ENCODE measurements around the gene NOXRED1. TPM values are rescaled to one million over a fixed set of nuclear protein-coding genes. Genes with fewer than 3 reads are reported as not detected.

NOXRED1 gene, protein sequence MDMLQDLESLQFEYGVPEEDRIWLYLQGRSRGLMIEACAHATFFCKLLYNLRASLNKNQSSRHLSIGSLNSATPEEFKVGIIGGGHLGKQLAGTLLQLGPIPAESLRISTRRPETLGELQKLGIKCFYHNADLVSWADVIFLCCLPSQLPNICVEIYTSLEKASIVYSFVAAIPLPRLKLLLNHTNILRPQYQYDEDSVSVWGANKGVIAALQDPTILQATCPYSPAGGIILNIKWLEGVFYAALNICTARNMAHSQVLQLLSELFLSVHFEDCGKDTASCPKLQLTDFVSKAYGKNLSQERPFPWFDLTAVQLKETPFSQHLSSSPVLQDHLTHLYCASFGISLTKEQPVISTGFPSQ
- total RNA-seq = 0.22 and 0.25 TPM in 2 replicates

DNA sequence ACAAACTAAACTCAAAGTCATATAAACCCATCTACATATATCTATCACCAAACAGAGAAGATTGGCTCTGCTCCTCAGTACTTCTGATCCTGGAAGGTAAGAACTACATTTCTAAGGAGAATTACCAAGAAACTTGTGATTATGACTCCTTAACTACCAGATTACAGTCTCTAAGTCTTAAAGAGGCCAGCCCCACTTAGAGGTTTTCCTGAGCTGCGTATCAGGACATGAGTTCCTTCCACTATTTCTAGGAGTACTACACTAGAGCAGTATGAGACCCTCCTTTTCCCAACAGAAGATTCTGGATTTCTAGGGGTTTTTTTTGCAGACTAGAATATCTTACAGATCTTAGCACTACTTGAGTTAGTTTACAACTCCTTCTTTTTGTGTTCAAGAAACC is at the start of gene NOXRED1:
Gene NOXRED1 (minus strand): TSS at position 101 of the 400 bp plus-strand sequence. CDS start 634 bp downstream, outside the sequence.

DNA sequence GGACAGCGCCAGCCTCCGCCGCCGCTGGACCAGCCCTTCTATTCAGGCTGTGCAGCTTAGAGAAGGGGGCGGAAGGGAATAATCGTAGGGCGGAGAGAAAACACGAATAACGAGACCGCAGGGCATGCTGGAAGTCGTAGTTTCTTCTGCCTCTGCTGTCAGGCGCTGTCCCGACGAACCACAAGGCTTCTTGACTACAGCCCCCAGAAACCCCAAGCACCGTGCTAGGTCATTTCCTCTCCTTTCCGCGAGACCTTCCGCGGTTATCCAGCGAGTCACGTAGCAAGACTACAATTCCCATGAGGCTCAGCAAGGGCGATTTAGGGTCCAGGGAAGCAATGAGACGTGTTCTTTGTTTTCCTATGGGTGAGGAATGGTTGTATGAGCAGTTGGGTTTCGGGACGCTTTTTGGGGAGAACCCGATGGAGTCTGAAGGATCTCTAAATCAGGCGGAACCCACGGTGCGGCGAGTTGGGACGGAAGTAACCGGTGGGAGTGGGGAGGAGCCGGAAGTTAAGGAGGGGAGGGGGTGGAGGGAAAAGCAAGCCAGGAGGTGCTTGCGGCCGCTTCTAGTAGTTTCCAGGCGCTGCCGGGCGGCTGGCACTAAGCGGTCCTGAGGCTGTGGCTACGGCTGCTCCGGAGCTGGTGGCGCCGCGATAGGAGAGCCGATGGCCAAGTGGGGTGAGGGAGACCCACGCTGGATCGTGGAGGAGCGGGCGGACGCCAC is 34.4 kb upstream of the NOXRED1 start, which contains the start of the genes AHSA1 and VIPAS39:
Gene AHSA1 (plus strand): TSS at position 572 of the 727 bp plus-strand sequence. CDS start 97 bp downstream, at position 669.
Gene VIPAS39 (minus strand): TSS at position 80 of the 727 bp plus-strand sequence. CDS start 3,499 bp downstream, outside the sequence.

DNA sequence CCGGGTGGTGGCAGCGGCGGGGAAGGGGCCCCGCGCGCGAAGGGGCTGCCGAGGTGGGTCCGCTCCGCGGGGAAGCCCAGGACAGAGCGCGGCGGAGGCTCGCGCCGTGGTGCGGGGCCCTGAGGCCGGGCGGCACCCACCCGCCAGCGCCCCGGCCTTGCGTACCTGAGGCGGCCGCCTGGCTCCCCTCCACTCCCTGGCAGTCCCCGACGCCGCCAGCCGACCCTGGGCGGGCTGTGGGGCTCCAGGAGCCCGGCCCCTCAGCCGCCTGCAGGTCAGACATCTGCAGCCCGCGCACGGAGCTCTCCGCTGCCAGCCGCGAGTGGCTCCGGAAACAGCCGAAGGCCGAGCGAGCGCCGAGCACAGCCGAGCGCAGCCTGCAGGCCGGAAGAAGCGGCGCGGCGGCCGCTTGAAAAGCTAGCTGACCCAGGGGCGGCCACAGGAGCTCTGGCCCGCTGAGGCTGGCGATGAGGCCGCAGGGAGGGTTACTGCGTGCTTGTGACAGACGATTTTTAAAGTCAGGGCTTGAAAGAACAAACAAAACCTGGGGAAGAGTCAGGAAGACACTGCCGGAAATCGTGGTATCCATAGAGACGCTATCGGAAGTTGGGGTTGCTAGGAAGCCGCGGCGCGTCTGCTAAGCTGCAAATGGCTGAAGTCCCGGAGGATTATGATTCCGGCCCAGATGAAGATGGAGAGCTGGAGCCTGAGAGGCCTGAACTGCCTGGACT is 46.4 kb downstream of the NOXRED1 start, which contains the start of the genes SAMD15 and TMED8:
Gene SAMD15 (plus strand): TSS at position 609 of the 731 bp plus-strand sequence. CDS start 40 bp downstream, at position 649.
Gene TMED8 (minus strand): TSS at position 324 of the 731 bp plus-strand sequence. CDS start 41 bp downstream, at position 283.

Other genes with a start within 250 kb of the NOXRED1 start
- not detected in 2 replicates for gene TMEM63C, start 241.7 kb downstream of the NOXRED1 start, total RNA-seq
- not detected in 2 replicates for gene NGB, start 152.3 kb downstream of the NOXRED1 start, total RNA-seq
- gene POMT2, start 102.6 kb downstream of the NOXRED1 start, total RNA-seq = 12.9 and 16.4 TPM in 2 replicates
- 30.7 and 32.5 TPM in 2 replicates for gene GSTZ1, start 102.5 kb downstream of the NOXRED1 start, total RNA-seq
- 8.9 and 11.6 TPM in 2 replicates for gene TMED8, start 46.4 kb downstream of the NOXRED1 start, total RNA-seq
- gene SAMD15, start 46.1 kb downstream of the NOXRED1 start, total RNA-seq = 2.2 and 3.0 TPM in 2 replicates
- 26.7 and 30.4 TPM in 2 replicates for gene VIPAS39, start 34.1 kb upstream of the NOXRED1 start, total RNA-seq
- 121 and 154 TPM in 2 replicates for gene AHSA1, start 34.6 kb upstream of the NOXRED1 start, total RNA-seq
- under 0.01 and 0.11 TPM in 2 replicates for gene ISM2, start 75.3 kb upstream of the NOXRED1 start, total RNA-seq
- 59.3 and 60.2 TPM in 2 replicates for gene SPTLC2, start 193.1 kb upstream of the NOXRED1 start, total RNA-seq